D341Med (cell line): ENCODE results near the gene SPAG16.
"Not testable (repeated sequence)": the region's sequence is repeated elsewhere in the genome, so short reads cannot be mapped to it uniquely, and the experiment has no call there.

ENCODE experiments used
- DNase-seq: peaks from one replicate; pipeline ENCODE4 v3.0.0; 2012; ENCODE audit warnings: low spot score

SPAG16 gene

DNA sequence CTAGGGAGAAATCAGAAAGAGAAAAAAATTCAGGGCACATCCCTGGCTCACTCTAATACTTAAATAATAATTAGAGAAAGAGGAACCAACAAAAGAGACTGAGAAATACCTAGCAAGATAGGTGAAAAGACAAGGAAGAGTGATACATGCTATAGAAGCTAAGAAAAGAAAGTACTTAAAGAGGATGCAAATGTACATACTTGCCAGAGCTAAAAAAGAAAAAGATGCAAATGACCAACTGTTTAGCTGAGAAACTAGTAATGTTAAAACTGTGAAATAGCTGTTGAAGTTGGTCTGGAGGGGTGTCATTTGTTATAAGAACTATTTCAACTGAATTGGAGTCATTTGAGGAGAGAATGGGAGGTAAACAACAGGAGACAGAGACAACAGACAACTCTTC is 412.2 kb downstream of the SPAG16 start:
- no peak for DNase-seq

GRCh38 chr2:213701365-213701764 is 417.1 kb downstream of the SPAG16 start:
- DNase-seq, result not testable (repeated sequence)

GRCh38 chr2:213703406-213704098 is 419.3 kb downstream of the SPAG16 start:
- DNase-seq, result no peak

DNA sequence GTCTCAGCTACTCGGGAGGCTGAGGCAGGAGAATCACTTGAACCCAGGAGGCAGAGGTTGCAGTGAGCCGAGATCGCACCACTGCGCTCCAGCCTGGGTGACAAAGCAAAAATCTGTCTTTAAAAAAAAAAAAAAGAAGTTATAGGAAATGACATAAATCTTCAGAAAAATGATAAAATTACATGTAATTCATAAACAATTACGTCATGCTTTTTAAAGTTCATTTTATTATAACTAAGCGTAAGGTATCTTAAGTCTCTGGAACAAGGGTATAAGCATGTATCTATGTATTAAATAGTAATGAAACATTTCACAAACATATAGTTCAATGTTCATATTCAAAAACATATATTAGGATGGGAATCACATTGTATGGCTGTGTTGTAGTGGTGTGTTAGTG is 425.9 kb downstream of the SPAG16 start:
- no peak for DNase-seq

GRCh38 chr2:213718411-213718810 is 434.1 kb downstream of the SPAG16 start:
- DNase-seq, result not testable (repeated sequence)

DNA sequence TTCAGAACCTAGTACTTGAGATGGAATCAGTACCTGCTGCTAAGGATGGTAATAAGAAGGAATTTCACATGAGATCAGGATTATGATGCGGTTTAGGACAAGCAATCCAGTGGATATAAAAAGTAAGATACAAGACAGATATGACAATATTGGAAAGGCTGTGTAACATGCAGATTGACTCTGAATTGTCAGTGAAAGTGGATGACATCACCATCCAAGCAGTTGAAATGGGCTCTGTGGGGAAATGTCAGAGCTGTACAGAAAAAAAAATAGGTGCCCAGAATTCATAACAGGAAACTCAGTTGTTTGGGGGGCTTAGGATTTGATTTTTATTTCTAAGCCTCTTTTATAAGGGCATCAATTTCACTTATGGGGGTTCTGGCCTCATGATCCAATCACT is 438.3 kb downstream of the SPAG16 start:
- no peak for DNase-seq

- DNase-seq, result peak; percentile 47
Measured at GRCh38 chr2:213723041-213723560, 438.8 kb downstream of the SPAG16 start.

DNA sequence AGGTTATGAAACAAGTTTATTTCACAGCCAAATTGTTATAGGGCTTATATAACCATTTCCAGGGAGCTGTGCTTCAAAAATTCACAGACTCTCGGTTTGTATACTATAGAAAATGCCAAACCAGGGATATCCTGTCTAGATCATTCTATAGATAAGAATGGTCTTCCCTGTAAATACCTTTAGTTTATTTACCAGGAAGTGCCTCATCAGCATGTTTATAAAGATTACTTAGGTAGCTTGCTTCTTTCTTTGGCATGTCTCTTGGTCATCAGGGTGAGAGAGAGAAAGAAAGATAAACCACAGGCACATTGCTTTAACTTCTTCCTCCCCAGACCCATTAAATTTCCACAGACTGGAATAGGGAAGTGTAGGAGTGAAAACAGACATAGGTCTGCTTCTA is 439.4 kb downstream of the SPAG16 start:
- no peak for DNase-seq

- DNase-seq, result no peak
Measured at GRCh38 chr2:213726101-213726500, 441.8 kb downstream of the SPAG16 start.

- DNase-seq, result no peak
Measured at GRCh38 chr2:213733893-213734292, 449.6 kb downstream of the SPAG16 start.

- DNase-seq, result no peak
Measured at GRCh38 chr2:213740453-213740852, 456.2 kb downstream of the SPAG16 start.

DNA sequence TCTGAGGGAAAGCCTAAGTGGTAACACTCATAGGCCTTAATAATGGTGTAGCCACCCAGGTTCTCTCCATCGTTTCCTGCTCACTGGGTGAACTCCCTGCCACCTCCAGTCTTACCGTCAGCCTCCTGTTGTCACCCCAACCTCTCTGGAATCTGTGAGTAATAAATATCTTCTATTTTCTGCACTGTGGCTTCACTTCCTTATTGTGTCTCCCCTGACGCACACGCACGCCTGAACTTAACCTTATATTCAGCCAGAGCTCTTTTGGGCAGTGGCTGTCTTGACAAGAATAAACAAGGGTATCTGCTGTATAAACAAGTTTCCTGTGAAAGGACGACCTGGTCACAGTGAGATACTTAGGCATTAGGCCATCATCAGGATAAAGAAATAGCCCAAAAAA is 467.2 kb downstream of the SPAG16 start:
- DNase-seq, result no peak

GRCh38 chr2:213752575-213752974 is 468.3 kb downstream of the SPAG16 start:
- DNase-seq, result no peak

DNA sequence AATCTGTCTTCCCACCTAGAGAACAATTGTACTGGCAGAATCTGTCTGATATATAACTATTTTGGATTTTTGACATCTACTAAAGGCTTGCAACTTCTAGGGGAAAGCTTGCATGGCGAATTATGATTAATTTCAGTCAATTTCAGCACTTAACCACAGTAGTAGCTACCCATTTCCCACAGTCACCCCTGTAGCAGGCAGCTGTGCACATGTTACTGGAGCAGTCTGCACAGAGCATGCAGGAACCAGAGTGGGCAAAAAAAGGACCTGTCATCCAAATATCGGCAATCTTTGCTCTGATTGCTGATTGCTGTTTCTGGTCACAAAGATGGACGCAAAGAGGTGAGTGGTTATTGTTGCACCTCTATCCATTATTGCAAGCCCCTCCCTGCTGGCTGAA is 473.3 kb downstream of the SPAG16 start:
- DNase-seq, result no peak

- DNase-seq, result no peak
Measured at GRCh38 chr2:213763354-213763753, 479.1 kb downstream of the SPAG16 start.

DNA sequence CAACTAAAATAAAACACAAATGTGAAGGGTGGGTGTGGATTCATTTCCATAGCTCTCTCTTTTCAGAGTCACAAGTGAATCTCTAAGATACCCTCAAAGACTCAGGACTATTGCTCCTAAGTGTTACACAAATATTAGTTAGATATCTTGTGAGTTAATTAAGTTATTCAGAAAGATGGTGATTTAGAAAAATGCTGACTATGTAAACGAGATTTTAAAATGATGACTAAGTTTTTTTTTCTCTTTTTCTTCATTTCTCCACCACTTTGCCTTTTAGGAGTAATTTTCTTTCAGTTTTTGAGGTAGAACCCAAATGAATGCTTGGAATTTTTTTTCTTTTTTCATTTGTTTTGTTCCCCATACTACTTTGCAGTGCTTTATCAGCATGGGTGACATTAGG is 479.7 kb downstream of the SPAG16 start:
- DNase-seq, result no peak

- no peak for DNase-seq
Measured at GRCh38 chr2:213764849-213765248, 480.6 kb downstream of the SPAG16 start.

GRCh38 chr2:213766062-213766461 is 481.8 kb downstream of the SPAG16 start:
- no peak for DNase-seq

DNA sequence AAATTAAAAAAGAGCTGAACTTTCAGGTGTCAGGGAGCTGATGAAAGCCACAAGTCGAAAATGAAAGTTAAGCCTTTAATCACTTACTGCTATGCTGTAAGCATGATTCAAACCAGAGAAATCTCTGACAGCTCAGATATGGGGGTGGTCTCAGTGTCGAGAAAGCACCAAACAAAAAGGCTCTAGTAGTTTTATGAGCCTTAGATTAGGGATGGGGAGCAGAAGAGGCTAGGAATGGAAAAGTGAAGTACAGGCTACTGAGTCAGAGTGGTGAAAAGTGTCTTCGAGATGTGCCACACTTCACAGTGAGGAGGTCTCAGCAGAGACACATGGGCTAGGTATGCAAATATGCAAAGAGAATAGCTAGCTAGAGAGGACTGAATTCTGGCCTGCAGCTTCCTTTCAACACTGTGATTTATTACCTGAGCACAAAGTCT is 482.2 kb downstream of the SPAG16 start:
- no peak for DNase-seq

DNA sequence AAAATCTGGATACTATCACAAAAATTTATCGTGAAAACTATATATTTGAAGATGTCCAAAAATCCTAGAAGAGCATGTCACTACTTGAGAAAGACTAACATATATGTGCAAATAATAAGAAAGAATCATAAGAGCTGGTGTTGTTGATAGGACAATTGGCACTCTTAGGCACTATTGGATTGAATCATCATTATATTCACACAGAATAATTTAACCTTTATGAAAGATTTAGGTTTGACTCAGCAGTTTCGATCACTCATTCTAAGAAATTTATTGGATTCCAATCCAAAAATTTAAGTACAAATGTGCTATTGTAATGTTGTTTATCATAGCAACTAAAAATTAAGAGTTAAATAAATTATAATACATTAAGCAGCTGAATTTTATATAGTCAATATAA is 503.6 kb downstream of the SPAG16 start:
- no peak for DNase-seq

DNA sequence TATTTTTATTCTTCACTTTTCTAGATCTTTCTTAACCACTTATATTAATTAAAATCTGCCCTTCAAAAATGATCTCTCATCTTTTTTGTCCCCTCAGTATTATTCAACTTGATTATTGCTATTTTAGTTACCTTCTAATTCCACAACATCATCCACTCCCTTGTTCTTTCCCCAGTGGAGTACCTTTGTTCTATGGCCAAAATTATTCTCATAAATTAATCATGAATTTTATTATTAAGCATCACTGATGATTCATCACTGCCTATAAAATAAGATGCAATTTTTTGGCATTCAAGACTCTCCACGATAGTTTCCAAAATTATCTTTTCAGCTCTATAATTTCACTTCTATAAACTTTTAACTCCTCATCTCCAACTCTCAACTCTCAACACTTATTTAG is 505.7 kb downstream of the SPAG16 start:
- DNase-seq, result no peak

DNA sequence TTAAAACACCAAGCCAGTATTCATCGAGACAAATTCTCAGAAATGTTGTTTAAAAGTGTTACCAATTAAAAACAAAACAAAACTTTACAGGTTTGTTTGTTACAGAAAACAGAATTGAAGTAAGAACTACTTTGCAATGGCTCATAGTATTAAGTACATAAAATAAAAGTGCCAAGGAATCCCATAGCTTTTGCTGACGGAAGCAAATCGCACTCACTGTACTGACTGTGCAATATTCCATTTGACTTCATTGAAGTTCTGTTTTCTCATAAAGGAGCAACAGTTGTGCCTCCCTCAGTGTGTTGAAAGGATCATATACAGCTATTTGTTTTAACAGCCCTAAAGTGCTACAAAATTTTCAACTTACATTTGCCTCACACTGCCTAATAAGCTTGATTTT is 507.8 kb downstream of the SPAG16 start:
- no peak for DNase-seq

- DNase-seq, result no peak
Measured at GRCh38 chr2:213806125-213806726, 522.0 kb downstream of the SPAG16 start.

- no peak for DNase-seq
Measured at GRCh38 chr2:213816583-213816982, 532.3 kb downstream of the SPAG16 start.
